ENCODE data around the gene CRTC1. TPM values are rescaled to one million over a fixed set of nuclear protein-coding genes. Genes with fewer than 3 reads are reported as not detected.

CRTC1 gene
- total RNA-seq, 1 donor from 2014 or later, result 15.5 TPM

GRCh38 chr19:18649371-18650020 is 34.0 kb upstream of the CRTC1 start:
- Mint-ChIP-seq H3K4me3 (peak overlapping the region; percentile 79), H3K27me3 (no peaks in the 10 kb centered on the region), H3K36me3 (ENCODE audit: low read depth) (no peaks in the 10 kb centered on the region), H3K9me3 (no peaks in the 10 kb centered on the region), H3K27ac (peak overlapping the region; percentile 6), H3K4me1 (peaks cover 30% of the 10 kb centered on the region)
- POLR2A ChIA-PET, result interaction anchor here (0.5 kb wide), 1 partner anchor 11 kb away, joined by 7 read pairs; no protein-coding TSS in a partner anchor
- ATAC-seq (ENCODE audit: low read depth) (peak; percentile 74), DNase-seq (no peak)
- TF ChIP-seq CTCF (IDR thresholded peaks at IDR 0.05), result no peak
- intact Hi-C loops (cut with micrococcal nuclease), result no loop called here
- CTCF ChIA-PET, result no interaction called here

GRCh38 chr19:18650021-18650390 is 33.5 kb upstream of the CRTC1 start:
- intact Hi-C loops (cut with micrococcal nuclease), result no loop called here
- Mint-ChIP-seq H3K9me3 (no peaks in the 10 kb centered on the region), H3K27me3 (no peaks in the 10 kb centered on the region), H3K36me3 (ENCODE audit: low read depth) (no peaks in the 10 kb centered on the region), H3K27ac (peak overlapping the region; percentile 6), H3K4me3 (peak overlapping the region; percentile 79), H3K4me1 (peaks cover 25% of the 10 kb centered on the region)
- no peak for ATAC-seq (ENCODE audit: low read depth)
- ChIA-PET POLR2A (interaction anchor here (0.5 kb wide), 1 partner anchor 11 kb away, joined by 7 read pairs; no protein-coding TSS in a partner anchor), CTCF (no interaction called here)
- no peak for DNase-seq
- TF ChIP-seq CTCF (IDR thresholded peaks at IDR 0.05), result no peak

GRCh38 chr19:18650468-18651041 is 32.9 kb upstream of the CRTC1 start:
- TF ChIP-seq CTCF (IDR thresholded peaks at IDR 0.05), result no peak
- DNase-seq (no peak), ATAC-seq (ENCODE audit: low read depth) (no peak)
- Mint-ChIP-seq H3K36me3 (ENCODE audit: low read depth) (no peaks in the 10 kb centered on the region), H3K27ac (no peak overlapping the region), H3K4me3 (no peak overlapping the region), H3K9me3 (no peaks in the 10 kb centered on the region), H3K27me3 (no peaks in the 10 kb centered on the region), H3K4me1 (peaks cover 22% of the 10 kb centered on the region)
- intact Hi-C loops (cut with micrococcal nuclease), result no loop called here
- POLR2A ChIA-PET, result no interaction called here
- CTCF ChIA-PET, result no interaction called here

- H3K9me3 Mint-ChIP-seq, result no peaks in the 10 kb centered on the region
- ATAC-seq (ENCODE audit: low read depth) (no peak), DNase-seq (no peak)
- no peak for TF ChIP-seq CTCF (IDR thresholded peaks at IDR 0.05)
- H3K27ac Mint-ChIP-seq, result no peak overlapping the region
- H3K27me3 Mint-ChIP-seq, result no peaks in the 10 kb centered on the region
- no peaks in the 10 kb centered on the region for H3K36me3 Mint-ChIP-seq (ENCODE audit: low read depth)
- H3K4me3 Mint-ChIP-seq, result no peak overlapping the region
- H3K4me1 Mint-ChIP-seq, result peaks cover 22% of the 10 kb centered on the region
- ChIA-PET CTCF (no interaction called here), POLR2A (no interaction called here)
- intact Hi-C loops (cut with micrococcal nuclease), result no loop called here
These were observed 32.2 kb upstream of the CRTC1 start for GRCh38 chr19:18651300-18651699.

- Mint-ChIP-seq H3K36me3 (ENCODE audit: low read depth) (no peaks in the 10 kb centered on the region), H3K27me3 (no peaks in the 10 kb centered on the region), H3K27ac (no peak overlapping the region), H3K9me3 (no peaks in the 10 kb centered on the region), H3K4me1 (peaks cover 22% of the 10 kb centered on the region), H3K4me3 (no peak overlapping the region)
- CTCF ChIA-PET, result no interaction called here
- POLR2A ChIA-PET, result no interaction called here
- intact Hi-C loops (cut with micrococcal nuclease), result no loop called here
- no peak for TF ChIP-seq CTCF (IDR thresholded peaks at IDR 0.05)
- DNase-seq (no peak), ATAC-seq (ENCODE audit: low read depth) (no peak)
These were observed 31.7 kb upstream of the CRTC1 start for GRCh38 chr19:18651733-18652132.
